ENCODE measurements around the gene MYO3A. TPM values are rescaled to one million over a fixed set of nuclear protein-coding genes. Genes with fewer than 3 reads are reported as not detected.
A peak's percentile ranks its signal among the peaks of the same experiment; 100 is the strongest.

Gene MYO3A, protein sequence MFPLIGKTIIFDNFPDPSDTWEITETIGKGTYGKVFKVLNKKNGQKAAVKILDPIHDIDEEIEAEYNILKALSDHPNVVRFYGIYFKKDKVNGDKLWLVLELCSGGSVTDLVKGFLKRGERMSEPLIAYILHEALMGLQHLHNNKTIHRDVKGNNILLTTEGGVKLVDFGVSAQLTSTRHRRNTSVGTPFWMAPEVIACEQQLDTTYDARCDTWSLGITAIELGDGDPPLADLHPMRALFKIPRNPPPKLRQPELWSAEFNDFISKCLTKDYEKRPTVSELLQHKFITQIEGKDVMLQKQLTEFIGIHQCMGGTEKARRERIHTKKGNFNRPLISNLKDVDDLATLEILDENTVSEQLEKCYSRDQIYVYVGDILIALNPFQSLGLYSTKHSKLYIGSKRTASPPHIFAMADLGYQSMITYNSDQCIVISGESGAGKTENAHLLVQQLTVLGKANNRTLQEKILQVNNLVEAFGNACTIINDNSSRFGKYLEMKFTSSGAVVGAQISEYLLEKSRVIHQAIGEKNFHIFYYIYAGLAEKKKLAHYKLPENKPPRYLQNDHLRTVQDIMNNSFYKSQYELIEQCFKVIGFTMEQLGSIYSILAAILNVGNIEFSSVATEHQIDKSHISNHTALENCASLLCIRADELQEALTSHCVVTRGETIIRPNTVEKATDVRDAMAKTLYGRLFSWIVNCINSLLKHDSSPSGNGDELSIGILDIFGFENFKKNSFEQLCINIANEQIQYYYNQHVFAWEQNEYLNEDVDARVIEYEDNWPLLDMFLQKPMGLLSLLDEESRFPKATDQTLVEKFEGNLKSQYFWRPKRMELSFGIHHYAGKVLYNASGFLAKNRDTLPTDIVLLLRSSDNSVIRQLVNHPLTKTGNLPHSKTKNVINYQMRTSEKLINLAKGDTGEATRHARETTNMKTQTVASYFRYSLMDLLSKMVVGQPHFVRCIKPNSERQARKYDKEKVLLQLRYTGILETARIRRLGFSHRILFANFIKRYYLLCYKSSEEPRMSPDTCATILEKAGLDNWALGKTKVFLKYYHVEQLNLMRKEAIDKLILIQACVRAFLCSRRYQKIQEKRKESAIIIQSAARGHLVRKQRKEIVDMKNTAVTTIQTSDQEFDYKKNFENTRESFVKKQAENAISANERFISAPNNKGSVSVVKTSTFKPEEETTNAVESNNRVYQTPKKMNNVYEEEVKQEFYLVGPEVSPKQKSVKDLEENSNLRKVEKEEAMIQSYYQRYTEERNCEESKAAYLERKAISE (N-terminal part only)
- 1 to 10 TPM in 1 of 2 donors, not detected in 1; 5.2 TPM for total RNA-seq

DNA sequence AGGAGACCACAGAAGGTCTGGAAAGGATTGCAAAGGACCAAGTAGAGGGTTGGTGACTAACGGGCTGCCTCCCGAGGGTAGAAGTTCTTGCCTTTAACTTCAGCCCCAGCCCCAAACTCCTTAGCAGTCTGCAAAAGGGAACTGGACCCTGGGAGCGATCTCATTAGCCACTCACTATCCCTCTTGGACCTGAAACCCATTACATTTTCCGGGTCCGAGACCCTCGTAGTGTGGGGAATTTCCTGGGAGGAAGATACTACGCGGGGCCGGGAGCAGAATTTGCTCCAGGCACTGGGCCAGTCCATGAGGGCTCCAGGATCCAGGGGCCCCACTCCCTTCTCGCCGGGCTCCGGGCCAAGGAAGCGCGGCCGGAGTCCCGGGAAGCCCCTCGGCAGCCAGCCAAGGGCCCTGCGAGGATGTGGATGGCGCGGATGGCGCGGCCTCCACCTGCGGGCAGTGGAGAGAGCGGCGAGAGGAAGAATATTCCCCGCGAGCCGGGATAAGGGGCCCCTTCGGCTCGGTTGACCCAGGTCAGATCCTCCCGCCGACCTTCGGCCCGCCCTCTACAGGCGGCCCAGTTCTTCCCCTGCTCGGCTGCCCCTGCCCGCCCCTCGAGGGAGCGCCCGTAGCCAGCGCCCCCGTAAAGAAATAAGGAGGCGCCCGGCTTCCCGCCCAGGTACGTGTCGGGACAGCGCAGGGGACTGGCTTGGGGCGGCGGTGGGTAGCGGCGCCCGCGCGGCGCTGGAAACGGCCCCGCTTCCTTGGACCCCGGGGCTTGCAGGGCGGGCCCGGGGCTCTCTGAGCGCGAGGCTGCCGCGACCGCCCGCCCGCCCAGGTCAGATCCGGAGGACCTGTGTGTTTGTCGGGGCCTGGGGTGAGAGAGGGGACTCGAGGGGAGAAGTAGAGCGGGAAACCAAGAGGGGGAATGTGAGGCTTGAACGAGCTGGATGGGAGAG, at the start of gene MYO3A:
TSS of gene MYO3A (plus strand) at position 577 of the 956 bp plus-strand sequence. CDS start 17,882 bp downstream, outside the sequence.
- Histone ChIP-seq H3K27ac (no peak within 1 kb of the TSS), H3K4me3 (peak within 1 kb of the TSS; percentile 12 to 24), H3K4me1 (replicated peaks) (no peaks in the 10 kb centered on the region), H3K9me3 (no peaks in the 10 kb centered on the region), H3K36me3 (no peaks in the 10 kb centered on the region), H3K27me3 (replicated peaks; ENCODE audit: insufficient read depth) (peaks cover 4% of the 10 kb centered on the region)
- intact Hi-C loops (cut with DNase I) = no loop called here
- WGBS = 9% methylated on average over 70 of the region's 73 CpGs
- DNase-seq (ENCODE audit: low spot score) = no peak
- no peak for TF ChIP-seq POLR2AphosphoS5 (IDR thresholded peaks at IDR 0.05)
- TF ChIP-seq, protein P1, sequence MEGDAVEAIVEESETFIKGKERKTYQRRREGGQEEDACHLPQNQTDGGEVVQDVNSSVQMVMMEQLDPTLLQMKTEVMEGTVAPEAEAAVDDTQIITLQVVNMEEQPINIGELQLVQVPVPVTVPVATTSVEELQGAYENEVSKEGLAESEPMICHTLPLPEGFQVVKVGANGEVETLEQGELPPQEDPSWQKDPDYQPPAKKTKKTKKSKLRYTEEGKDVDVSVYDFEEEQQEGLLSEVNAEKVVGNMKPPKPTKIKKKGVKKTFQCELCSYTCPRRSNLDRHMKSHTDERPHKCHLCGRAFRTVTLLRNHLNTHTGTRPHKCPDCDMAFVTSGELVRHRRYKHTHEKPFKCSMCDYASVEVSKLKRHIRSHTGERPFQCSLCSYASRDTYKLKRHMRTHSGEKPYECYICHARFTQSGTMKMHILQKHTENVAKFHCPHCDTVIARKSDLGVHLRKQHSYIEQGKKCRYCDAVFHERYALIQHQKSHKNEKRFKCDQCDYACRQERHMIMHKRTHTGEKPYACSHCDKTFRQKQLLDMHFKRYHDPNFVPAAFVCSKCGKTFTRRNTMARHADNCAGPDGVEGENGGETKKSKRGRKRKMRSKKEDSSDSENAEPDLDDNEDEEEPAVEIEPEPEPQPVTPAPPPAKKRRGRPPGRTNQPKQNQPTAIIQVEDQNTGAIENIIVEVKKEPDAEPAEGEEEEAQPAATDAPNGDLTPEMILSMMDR (IDR thresholded peaks at IDR 0.05) = no peak
- no peak for TF ChIP-seq POLR2A (IDR thresholded peaks at IDR 0.05)

DNA sequence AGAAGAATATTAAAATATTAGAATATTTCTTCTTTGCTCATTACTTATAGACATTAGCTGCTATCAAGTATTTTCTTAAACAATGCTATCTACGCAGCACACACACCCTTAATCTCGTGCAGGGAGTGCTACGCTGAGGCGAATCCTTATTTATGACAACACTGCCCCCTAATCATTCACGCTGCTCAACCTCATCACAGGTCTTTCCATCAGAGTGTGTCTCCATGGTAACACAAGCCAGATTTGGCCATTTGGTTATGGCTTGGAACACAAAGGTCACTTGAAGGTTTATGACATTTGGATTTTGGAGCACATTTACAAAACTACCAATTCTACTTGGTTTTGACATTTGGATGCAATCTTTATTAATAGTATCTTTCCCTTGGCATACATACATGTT, 45.4 kb upstream of the MYO3A start:
- no peak for DNase-seq (ENCODE audit: low spot score)
- Histone ChIP-seq H3K4me3 (no peak overlapping the region), H3K4me1 (replicated peaks) (no peaks in the 10 kb centered on the region), H3K9me3 (no peaks in the 10 kb centered on the region), H3K36me3 (no peaks in the 10 kb centered on the region), H3K27me3 (replicated peaks; ENCODE audit: insufficient read depth) (no peaks in the 10 kb centered on the region), H3K27ac (no peak overlapping the region)
- WGBS = 74% methylated on average over 5 of the region's 5 CpGs
- intact Hi-C loops (cut with DNase I) = no loop called here
- TF ChIP-seq, protein P1 (IDR thresholded peaks at IDR 0.05) = no peak
- no peak for TF ChIP-seq POLR2AphosphoS5 (IDR thresholded peaks at IDR 0.05)
- no peak for TF ChIP-seq POLR2A (IDR thresholded peaks at IDR 0.05)

DNA sequence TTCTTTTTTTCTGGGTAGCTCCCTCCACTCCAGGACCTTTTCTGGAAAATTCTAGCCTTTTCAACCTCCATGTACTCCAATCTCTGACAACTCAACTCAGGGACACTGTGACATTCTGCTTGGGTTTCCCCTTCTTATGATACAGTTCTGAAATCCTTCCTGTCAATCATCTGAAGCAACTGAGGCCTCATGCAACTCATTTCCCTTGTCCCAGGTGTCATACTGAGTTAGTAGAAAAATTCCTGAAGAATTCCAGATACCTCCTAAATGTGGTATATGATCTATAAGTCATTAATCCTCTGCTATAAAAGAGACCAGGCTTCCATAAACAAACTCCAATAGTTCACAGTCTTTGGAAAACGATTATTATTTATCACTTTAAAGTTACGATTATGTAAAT, 43.0 kb upstream of the MYO3A start:
- no peaks in the 10 kb centered on the region for H3K9me3 ChIP-seq

More for the DNA sequence above, 43.0 kb upstream of the MYO3A start:
- H3K36me3 ChIP-seq = no peaks in the 10 kb centered on the region
- 78% methylated on average over 2 of the region's 2 CpGs for WGBS
- no peak for DNase-seq (ENCODE audit: low spot score)
- no peaks in the 10 kb centered on the region for H3K27me3 ChIP-seq (replicated peaks; ENCODE audit: insufficient read depth)
- no peak overlapping the region for H3K27ac ChIP-seq
- no peak overlapping the region for H3K4me3 ChIP-seq
- intact Hi-C loops (cut with DNase I) = no loop called here
- no peak for TF ChIP-seq POLR2A (IDR thresholded peaks at IDR 0.05)
- TF ChIP-seq, protein P1 (IDR thresholded peaks at IDR 0.05) = no peak
- no peaks in the 10 kb centered on the region for H3K4me1 ChIP-seq (replicated peaks)

Measured in prostate gland (tissue), 2 donors.